HG02759 (cell line): Measurements from ENCODE around the gene PRIMA1.

Source experiments
- ATAC-seq: cut with Tn5 transposase; IDR thresholded peaks from one replicate; pipeline ENCODE4 v1.9.1; 2021; ENCODE audit warnings: mild to moderate bottlenecking, moderate library complexity; ENCODE audit not compliant: unreplicated experiment

The PRIMA1 gene

GRCh38 chr14:93734086-93734822, 54.0 kb downstream of the PRIMA1 start:
- no peak for ATAC-seq

- ATAC-seq: no peak
These were observed 54.7 kb downstream of the PRIMA1 start for GRCh38 chr14:93733631-93734030.

DNA sequence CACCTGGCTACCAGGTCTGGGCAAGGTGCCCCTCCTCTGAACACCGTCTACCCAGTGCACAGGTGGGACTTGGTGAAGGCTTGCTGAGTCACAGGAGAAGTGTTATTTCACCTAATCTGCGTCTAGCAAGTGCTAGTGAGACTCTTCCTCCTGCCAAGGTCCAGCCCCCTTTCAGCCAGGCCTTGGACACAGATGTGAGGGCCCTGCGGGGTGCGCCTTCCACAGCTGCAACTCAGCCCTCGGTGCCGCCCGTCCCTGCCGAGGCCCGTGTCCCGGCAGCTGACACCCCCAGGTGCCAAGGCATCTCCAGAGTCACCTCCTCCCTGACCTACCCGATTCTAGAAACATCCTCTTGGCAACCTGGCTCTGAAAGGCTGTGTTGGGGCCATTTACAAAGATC, 55.1 kb downstream of the PRIMA1 start:
- no peak for ATAC-seq

DNA sequence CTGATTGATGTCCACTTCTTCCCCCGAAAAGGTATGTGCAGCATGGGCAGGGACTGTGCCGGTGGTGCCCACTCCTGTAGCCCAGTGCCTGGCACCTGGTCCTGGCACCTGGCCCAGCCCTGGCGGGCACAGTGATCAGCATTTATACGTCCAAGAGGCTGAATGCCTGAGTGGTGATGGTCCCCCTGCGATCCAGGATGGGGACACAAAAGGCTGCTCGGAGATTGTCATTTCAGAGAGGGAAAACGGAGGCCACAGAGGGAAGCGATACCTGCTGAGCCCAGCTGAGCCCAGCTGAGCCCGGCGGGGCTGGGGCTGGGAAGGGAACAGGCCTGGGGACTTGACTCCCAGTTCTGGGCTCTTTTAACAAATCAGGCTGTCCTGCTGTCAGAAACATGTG, 55.8 kb downstream of the PRIMA1 start:
- no peak for ATAC-seq

GRCh38 chr14:93731753-93732152, 56.5 kb downstream of the PRIMA1 start:
- no peak for ATAC-seq

DNA sequence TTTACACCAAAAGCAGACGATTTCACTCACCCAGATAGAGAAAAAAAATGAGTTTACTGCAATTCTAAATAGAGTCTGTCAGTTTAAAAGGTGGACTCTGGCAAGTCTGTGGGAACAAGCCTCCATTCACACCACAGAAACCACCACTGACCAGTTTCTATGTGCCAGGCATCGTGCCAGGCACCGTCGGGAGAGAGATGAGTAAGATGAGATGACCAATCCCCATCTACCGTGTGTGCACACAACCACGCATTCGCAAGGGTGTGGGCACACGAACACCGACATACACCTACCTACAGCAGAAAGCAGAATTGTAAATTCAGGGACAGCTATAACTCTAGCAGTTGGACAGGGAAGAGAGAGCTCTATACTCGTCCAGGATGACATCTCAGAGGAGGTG, 58.3 kb downstream of the PRIMA1 start:
- no peak for ATAC-seq

DNA sequence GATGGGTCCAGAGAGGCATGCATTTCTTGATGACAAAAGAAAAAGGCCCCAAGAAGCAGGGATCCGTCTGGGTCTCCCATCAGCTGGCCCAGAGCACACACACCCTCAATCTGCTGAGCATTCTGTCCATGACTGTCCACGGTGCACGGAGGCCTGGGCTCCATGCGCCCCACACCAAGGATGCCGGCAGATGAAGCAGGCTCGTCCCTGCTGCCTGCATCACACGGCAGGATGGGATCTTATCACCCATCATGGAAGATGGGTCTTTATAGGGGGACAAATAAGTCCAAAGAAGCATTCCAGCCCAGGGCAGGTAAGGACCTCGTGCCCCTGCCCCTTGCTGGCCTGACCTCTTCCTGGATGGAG, 59.7 kb downstream of the PRIMA1 start:
- ATAC-seq: no peak

GRCh38 chr14:93727917-93728650, 60.2 kb downstream of the PRIMA1 start:
- ATAC-seq: no peak

DNA sequence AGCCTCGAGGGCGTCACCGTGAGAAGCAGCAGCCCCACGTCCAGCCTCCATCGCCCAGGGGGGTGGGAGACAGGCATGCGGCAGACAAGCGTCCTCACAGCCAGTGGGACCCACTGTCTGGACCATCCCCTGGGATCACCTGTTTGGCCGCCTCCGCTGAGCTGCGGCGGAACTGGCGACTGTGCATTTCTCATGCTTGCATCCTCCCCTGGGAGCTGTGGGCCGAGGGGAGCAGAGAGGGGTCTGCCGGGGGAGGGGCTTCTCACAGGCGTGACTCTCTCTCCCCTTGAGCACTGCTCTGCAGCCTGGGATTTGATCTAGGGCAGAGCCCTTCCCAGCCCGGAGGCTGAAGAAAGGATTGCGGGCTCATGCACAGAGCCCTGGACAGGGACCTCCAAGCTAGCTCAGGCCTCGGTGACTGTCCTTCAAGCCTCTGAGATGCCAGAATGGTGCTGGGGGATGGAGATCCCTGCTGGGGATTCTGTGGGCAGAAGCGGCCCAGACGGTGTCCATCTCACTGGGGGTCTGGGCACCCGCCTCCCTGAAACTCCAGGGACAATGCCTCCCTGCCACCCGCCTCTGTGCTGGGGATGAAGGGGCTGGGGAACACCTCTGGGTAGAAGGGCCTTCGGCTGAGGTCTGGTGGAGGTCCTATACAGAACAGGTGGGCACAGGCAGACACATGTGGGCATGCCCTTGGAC, 61.1 kb downstream of the PRIMA1 start:
- no peak for ATAC-seq

DNA sequence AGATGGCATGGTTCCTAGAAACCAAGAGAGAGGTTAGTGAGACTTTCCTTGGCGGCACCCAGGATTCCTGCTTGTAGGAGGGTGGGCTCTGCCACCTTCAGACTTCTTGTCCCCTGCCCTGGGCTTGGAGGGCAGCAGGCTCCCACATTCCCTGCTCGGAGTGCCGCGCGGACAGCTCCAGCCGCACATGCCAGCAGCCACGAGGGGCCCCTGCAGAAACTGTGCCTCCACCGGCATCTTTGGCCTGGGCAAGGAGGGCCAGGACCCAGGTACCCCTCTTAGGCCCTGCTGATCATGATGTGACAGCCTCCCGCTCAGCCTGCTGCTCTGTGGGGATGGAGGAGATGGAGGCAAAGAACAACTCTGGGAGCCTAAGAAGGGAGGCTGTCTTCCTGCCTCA, 62.3 kb downstream of the PRIMA1 start:
- ATAC-seq: no peak

GRCh38 chr14:93725002-93725582, 63.2 kb downstream of the PRIMA1 start:
- no peak for ATAC-seq

DNA sequence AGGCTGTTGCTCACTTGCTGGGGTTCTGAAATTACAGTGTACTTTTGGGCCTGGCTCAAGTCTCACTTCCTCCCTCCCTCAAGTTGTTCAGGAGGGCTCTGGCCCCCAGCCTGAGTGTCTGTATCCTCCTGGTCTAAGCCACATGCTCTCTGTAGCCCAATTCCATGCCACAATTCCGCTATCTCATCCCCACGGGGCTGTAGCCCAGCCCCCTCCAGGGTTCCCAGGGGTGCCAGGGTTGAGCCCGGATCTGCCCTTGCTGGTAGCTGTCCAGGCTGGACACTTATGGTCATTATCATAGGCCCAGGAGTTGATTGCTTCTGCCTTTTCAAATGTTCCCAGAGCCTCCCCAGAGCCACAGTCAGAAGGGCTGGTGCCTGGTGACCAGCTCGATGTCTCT, 65.3 kb downstream of the PRIMA1 start:
- no peak for ATAC-seq

DNA sequence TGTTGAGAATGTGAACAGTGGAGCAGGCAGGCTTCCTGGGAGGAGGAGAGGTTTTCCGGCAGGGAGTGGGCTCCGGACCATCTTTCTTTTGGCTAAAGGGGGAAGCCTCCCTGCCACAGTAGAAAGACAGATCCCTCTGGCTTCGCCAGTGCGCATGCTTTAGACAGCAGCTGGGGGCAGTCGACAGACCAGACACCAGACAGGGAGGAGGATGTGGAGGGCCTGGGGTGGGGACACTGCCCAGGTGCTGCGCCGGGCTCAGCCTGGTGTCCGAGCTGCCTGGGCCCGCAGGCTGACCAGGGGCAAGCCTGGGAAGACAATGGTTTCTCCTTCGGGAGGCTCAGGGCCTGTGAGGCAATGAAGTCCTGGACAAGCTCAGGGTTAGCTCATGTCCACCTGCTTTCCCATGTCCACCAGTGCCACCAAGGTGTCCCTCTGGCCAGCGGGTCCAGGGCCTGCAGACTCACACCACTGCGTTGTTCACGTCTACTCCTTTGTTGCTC, 67.3 kb downstream of the PRIMA1 start:
- no peak for ATAC-seq

DNA sequence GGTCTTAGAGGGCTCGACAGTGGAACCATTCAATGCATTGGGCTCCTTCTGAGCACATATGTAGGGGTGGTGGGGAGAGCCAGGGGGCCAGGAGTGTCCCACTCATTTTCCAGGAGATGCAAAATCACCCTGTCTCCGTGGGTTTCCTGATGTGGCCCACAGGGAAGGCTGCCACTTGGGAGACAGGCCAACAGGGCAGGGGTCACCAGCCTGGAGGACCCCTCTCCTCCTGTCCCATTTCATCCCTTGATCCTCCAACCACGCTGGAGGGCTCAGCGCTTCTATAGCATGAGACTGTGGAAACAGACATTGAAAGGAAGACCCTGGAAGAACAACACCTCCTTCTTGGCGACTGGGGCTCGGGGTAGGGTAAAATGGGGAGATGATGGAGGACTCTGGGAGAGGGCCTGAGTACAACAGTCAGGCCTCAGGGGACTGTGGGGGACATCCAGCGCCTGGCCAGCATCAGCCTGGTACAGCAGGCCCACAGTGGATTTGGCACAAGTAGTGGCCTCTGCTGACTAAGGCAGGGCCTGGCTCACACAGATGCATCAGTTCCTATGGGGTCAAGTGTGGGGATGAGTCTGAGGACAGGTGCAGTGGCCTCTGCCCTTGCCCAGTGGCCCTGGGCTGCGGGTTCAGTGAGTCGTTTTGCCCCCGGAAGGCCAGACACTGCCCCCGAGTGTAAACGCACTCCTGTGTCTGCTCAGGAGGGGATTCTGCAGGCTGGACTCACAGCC, 68.0 kb downstream of the PRIMA1 start:
- no peak for ATAC-seq

- no peak for ATAC-seq
These were observed 69.0 kb downstream of the PRIMA1 start for GRCh38 chr14:93719256-93719655.

DNA sequence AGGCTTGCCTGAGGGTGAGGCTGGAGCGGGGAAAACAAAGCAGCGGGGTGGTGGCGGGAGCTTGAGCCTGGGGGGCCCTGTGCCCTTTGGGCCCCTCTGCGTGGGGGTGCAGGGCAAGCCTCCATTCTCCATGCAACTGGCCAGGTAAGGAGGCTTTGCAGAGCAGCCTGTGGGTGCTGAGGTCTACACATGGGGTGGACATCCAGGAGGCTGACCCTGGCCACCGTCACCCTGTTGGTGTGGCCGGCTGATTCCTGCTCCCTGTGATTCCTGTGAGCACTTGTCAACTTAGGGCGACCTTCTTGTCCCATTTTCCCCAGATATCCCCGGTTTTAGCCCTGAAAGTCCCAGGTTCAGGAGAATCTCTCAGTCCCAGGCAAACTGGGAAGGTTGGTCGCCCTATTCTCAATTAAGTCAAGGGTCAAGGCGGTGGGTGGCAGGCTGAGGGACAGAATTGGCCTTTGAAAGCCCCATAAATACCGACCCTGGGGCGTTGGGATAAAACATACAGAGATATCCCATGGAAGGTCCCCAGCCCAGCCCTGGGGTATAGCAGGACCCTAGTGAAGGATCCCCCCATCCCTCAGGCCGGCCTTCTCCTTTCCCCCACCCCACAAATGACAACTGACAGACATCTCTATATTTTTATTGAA, 70.5 kb downstream of the PRIMA1 start:
- no peak for ATAC-seq

DNA sequence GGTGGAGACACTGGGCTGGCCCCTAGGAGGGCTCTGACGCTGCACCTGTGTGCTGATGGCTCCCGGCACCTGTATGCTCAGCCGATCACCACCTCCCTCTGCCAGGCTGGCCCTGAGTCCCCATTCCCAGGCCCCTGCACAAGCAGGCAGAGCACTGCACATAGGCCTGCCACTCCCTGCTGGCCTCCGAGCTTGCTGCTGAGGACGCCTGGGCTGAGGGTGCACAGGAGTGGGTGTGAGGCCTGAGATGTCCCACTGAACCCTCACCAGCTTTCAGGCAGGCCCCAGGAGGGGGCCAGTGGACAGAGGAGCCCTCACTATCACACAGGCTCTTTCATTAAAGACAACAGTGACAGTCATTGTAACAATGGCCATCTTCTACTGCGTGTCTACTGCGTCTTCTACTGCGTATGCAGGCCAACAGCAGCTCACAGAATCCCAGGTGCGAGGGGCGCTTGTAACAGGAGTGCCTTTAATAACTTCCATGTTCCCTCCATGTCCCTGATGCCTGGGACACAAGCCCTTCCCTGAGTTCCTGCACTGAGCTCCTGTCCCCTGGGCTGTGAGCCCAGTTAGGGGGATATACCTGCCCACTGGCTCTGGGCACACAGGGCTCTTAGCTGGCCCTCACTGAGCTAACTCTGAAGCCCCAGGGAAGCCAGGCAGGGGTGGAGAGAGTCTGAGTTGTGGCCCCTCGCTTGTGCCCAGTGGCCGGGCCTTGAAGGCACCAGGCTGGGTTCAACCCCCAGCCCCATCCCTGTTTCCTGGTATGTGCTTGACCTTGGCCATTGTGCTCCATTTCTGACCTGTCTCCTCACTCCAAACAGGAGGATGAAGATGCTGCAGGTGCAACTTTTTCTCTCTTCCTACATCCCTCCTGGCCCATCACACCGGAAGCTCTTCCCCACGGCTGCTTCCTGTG, 71.3 kb downstream of the PRIMA1 start:
- no peak for ATAC-seq

DNA sequence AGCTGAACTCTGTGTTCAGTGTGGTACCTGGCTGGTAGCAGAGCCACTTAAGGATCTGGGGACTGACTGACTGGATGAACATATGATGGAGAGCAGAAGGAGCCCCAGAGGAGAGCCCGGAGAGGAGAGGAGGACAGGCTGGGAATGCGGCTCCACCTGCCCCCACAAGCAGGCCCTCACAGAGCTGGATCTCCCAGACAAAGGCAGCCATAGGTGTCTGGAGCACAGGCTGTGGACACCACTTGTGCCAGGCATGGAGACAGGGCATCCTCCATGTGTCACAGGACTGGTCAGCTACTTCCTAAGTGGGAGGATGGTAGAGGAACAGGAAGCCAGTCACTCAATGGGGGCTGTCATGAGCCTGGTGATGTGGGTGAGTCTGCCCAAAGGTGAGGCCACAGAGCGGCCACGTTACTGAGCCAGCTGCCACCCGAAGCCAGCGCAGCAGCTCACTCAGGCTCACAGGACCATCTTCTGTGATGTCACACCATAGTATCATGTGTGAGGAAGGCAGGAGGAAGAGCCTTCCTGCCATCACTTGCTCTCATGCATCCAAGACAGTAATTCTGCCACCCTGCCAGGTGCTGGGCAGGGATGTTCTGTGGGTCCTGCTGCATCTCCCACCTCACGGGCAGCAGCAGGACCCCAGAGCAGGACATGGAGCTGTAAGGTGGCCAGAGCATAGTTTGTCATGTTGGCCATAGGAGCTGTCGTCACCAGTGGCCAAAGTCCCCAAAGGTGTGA, 72.1 kb downstream of the PRIMA1 start:
- ATAC-seq: no peak
